GM21528 (cell line): ENCODE results near the gene DMPK.

ENCODE experiments used
- ATAC-seq: cut with Tn5 transposase; IDR thresholded peaks from one replicate; pipeline ENCODE4 v1.9.1; 2021; ENCODE audit warnings: mild to moderate bottlenecking, moderate library complexity; ENCODE audit not compliant: unreplicated experiment, low FRiP score

The DMPK gene

GRCh38 chr19:45789035-45789786 is 6.9 kb upstream of the DMPK start:
- ATAC-seq, result no peak

- no peak for ATAC-seq
Measured at GRCh38 chr19:45786533-45786894, 4.2 kb upstream of the DMPK start.

GRCh38 chr19:45785781-45786532 is 3.7 kb upstream of the DMPK start:
- ATAC-seq, result no peak

GRCh38 chr19:45785097-45785496 is 2.8 kb upstream of the DMPK start:
- ATAC-seq, result no peak

- ATAC-seq, result no peak
Measured at GRCh38 chr19:45784096-45784495, 1.8 kb upstream of the DMPK start.

GRCh38 chr19:45782820-45783785 is 813 bp upstream of the DMPK start:
- ATAC-seq, result no peak

- ATAC-seq, result no peak
Measured at GRCh38 chr19:45781214-45782161, 802 bp downstream of the DMPK start.

GRCh38 chr19:45780448-45781213 is 1.7 kb downstream of the DMPK start:
- no peak for ATAC-seq

- no peak for ATAC-seq
Measured at GRCh38 chr19:45780146-45780447, 2.2 kb downstream of the DMPK start.

- ATAC-seq, result peak; percentile 78
Measured at GRCh38 chr19:45779231-45780145, 2.8 kb downstream of the DMPK start.

- ATAC-seq, result no peak
Measured at GRCh38 chr19:45778010-45778661, 4.2 kb downstream of the DMPK start.

GRCh38 chr19:45777395-45777961 is 4.8 kb downstream of the DMPK start:
- no peak for ATAC-seq

GRCh38 chr19:45774765-45775164 is 7.5 kb downstream of the DMPK start:
- no peak for ATAC-seq

GRCh38 chr19:45773384-45773783 is 8.9 kb downstream of the DMPK start:
- ATAC-seq, result no peak

GRCh38 chr19:45772912-45773311 is 9.4 kb downstream of the DMPK start:
- ATAC-seq, result no peak

GRCh38 chr19:45772130-45772840 is 10.0 kb downstream of the DMPK start:
- ATAC-seq, result no peak
